Gastroesophageal sphincter (tissue), 4 donors: ENCODE results near the gene KRT83. TPM values are rescaled to one million over a fixed set of nuclear protein-coding genes. Genes with fewer than 3 reads are reported as not detected.

ENCODE experiments used
- ATAC-seq: fragments of 150-250 bp; one replicate; pipeline ENCODE4 v1.9.1; 2016; ENCODE audit warnings: mild to moderate bottlenecking, moderate library complexity
- H3K27ac ChIP-seq, 4 donors: fragments of 200-600 bp; sonication (generic) in 3 of 4; 1 replicate in 3 of 4; 2 replicates in 1 of 4; pipeline ENCODE4 v1.5.1; 2016 to 2019
- H3K27me3 ChIP-seq: fragments of 200-600 bp; sonication (generic); one replicate; pipeline ENCODE4 v1.5.1; 2019
- H3K36me3 ChIP-seq, 2 donors: fragments of 200-600 bp; sonication (generic); one replicate each; pipeline ENCODE4 v1.5.1; 2019; ENCODE audit warnings: control low read depth in 1 of 2
- H3K4me1 ChIP-seq, 3 donors: fragments of 200-600 bp; sonication (generic); 1 replicate in 2 of 3; 2 replicates in 1 of 3; pipeline ENCODE4 v1.5.1; 2016 to 2019; ENCODE audit warnings: control low read depth in 2 of 3
- H3K4me3 ChIP-seq, 2 donors: fragments of 200-600 bp; sonication (generic); one replicate each; pipeline ENCODE4 v1.5.1; 2019; ENCODE audit warnings: mild to moderate bottlenecking in 1 of 2, moderate library complexity in 1 of 2
- H3K9me3 ChIP-seq, 3 donors: fragments of 200-600 bp; sonication (generic); one replicate each; pipeline ENCODE4 v1.5.1; 2017 to 2019; ENCODE audit warnings: control low read depth in 2 of 3
- EP300 ChIP-seq: sonication (generic); formaldehyde crosslinking; IDR thresholded peaks from one replicate; pipeline ENCODE4 v1.6.1; 2017; ENCODE audit warnings: antibody characterized with exemption, mild to moderate bottlenecking
- POLR2A ChIP-seq, 2 donors: fragments of 450-650 bp; IDR thresholded peaks; one replicate each; pipeline ENCODE4 v1.6.1; 2017; ENCODE audit warnings: antibody characterized with exemption in 2 of 2, mild to moderate bottlenecking in 2 of 2, moderate library complexity in 1 of 2
- POLR2AphosphoS5 ChIP-seq: sonication (generic); formaldehyde crosslinking; IDR thresholded peaks from one replicate; pipeline ENCODE4 v1.6.1; 2017; ENCODE audit warnings: antibody characterized with exemption
- WGBS, 2 donors: methylation state at CpG; one replicate each; pipeline ENCODE4 v1.1.5; 2018; ENCODE audit warnings: low coverage in 1 of 2; 5-methylcytosine and 5-hydroxymethylcytosine counted together
- total RNA-seq, 4 donors: library from RNA; depleted of rRNA; stranded (reverse); fragments of >200 nt; gene quantifications; one replicate each; pipeline ENCODE4 v1.1.0, GENCODE V29; 2016
- TF ChIP-seq, protein P1 (sequence below), 4 experiments: fragments of 200-600 bp in 2 of 4; fragments of 450-650 bp in 2 of 4; sonication (generic) in 1 of 4; IDR thresholded peaks; one replicate each; pipeline ENCODE4 v1.5.1; 2017 to 2019; ENCODE audit warnings: antibody characterized with exemption in 4 of 4, mild to moderate bottlenecking in 2 of 4, moderate library complexity in 2 of 4

Gene KRT83
- not detected for total RNA-seq

DNA sequence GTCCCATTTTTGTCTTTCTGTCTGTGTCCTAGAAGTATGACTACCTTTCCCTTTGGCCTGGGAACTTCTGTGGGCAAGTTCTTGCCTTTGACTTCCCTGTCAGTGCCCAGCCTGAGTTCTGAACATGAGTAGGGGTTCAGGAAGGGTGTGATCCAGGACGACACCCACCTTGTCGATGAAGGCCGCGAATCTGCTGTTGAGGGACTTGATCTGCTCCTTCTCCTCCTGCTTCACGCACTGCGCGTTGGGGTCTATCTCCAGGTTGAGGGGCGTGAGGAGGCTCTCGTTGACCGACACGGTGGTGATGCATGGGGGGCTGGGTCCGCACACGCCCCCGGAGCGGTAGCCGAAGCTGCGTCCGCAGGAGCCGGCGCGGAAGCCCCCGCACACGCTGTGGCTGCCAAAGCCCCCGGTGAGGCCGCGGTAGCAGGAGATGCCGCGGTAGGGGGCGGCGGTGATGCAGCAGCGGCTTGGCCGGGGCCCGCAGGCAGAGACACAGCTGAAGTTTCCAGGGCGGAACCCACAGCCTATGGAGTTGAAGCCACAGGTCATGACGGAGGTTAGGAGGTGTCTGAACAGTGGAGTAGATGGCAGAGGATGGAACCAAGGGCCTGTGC lies at the start of gene KRT83:
TSS of gene KRT83 (minus strand) at position 615 of the 617 bp plus-strand sequence. CDS start at position 552, 63 bp downstream.
- H3K4me1 ChIP-seq, result no peaks in the 10 kb centered on the region
- H3K36me3 ChIP-seq, result no peaks in the 10 kb centered on the region
- ATAC-seq, result no peak
- no peak within 1 kb of the TSS for H3K4me3 ChIP-seq
- H3K27me3 ChIP-seq, result peaks cover 39% of the 10 kb centered on the region
- 32% methylated on average over 13 of the region's 35 CpGs; no CpG with 5 or more reads in 1 of the 2 donors for WGBS, 2 donors
- no peak within 1 kb of the TSS for H3K27ac ChIP-seq
- no peaks in the 10 kb centered on the region for H3K9me3 ChIP-seq
- TF ChIP-seq, protein P1, sequence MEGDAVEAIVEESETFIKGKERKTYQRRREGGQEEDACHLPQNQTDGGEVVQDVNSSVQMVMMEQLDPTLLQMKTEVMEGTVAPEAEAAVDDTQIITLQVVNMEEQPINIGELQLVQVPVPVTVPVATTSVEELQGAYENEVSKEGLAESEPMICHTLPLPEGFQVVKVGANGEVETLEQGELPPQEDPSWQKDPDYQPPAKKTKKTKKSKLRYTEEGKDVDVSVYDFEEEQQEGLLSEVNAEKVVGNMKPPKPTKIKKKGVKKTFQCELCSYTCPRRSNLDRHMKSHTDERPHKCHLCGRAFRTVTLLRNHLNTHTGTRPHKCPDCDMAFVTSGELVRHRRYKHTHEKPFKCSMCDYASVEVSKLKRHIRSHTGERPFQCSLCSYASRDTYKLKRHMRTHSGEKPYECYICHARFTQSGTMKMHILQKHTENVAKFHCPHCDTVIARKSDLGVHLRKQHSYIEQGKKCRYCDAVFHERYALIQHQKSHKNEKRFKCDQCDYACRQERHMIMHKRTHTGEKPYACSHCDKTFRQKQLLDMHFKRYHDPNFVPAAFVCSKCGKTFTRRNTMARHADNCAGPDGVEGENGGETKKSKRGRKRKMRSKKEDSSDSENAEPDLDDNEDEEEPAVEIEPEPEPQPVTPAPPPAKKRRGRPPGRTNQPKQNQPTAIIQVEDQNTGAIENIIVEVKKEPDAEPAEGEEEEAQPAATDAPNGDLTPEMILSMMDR (IDR thresholded peaks at IDR 0.05), result no peak
- TF ChIP-seq POLR2A (IDR thresholded peaks at IDR 0.05) (no peak), POLR2AphosphoS5 (no peak)

DNA sequence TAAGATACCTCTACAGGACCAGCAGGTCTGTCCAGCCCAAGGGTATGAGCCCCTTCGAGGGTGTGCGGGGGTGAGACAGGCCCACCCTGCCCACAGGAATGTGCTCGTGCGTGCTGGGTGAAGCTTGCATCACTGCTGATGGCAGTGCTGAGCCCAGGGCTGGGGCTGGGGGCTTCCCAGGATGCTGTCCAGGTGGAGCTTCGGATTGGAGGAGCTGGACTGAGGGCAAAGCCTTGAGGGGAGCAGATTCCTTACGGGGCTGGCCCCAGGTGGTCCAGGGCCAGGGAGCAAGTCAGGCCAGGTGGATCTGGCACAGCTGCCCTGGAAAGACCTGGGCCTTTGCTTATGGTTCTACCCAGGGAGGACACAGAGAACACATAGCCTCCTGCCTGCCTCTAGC lies 48.6 kb upstream of the KRT83 start:
- no peak for ATAC-seq
- no peak overlapping the region for H3K4me3 ChIP-seq
- WGBS, 2 donors, result 86% methylated on average over 4 of the region's 6 CpGs; no CpG with 5 or more reads in 1 of the 2 donors
- peaks cover 0 to 17% (median 0%) of the 10 kb centered on the region in 3 donors for H3K4me1 ChIP-seq
- no peak overlapping the region for H3K27ac ChIP-seq
- no peak for TF ChIP-seq POLR2A (IDR thresholded peaks at IDR 0.05)
- no peaks in the 10 kb centered on the region for H3K27me3 ChIP-seq
- H3K36me3 ChIP-seq, result no peaks in the 10 kb centered on the region
- H3K9me3 ChIP-seq, result no peaks in the 10 kb centered on the region

DNA sequence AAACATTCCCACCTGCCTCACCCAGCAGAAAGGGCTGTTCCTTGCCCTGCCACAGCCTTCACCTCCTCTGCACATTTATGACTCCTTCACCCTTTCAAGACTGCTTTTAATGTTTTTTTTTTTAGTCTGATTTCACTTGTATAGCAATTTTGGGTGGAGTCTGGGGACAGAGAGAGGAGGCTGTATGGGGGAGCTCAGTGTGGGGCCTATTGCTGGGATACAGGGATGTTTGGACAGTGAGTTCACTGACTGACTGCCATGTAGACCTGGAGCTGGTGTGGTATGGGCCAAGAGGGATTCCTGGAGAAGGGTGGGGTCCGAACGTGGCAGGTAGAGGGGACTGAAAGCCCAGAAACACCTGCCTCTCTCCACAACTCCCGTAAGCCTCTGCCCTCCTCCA lies 48.0 kb upstream of the KRT83 start:
- ATAC-seq, result no peak
- 67 to 81% methylated on average over 3 of the region's 3 CpGs for WGBS, 2 donors
- H3K36me3 ChIP-seq, result no peaks in the 10 kb centered on the region

DNA sequence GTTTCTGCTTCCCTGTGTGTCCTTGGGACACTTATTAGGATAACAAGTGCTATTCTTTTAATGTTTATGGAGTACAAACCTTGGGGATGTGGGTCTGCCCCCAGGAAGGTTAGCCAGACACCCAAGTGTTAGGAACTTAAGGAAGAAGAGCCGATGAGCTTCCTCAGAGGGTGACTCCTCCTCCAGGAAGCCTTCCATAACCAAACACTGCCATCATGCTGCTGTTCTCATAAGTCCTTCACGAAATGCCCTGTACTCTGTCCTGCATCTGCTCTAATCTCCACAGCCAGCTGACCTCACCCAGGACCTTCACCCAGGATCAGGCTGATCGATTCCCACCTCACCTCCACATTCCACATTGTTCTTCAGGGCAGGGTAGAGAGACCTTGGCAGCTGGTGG lies 47.3 kb upstream of the KRT83 start:
- Histone ChIP-seq H3K27ac (no peak overlapping the region), H3K4me1 (peaks cover 0 to 17% (median 0%) of the 10 kb centered on the region in 3 donors), H3K4me3 (no peak overlapping the region), H3K27me3 (no peaks in the 10 kb centered on the region), H3K9me3 (no peaks in the 10 kb centered on the region), H3K36me3 (no peaks in the 10 kb centered on the region)
- TF ChIP-seq POLR2A (IDR thresholded peaks at IDR 0.05) (no peak), EP300 (no peak), POLR2AphosphoS5 (no peak)
- TF ChIP-seq, protein P1 (IDR thresholded peaks at IDR 0.05), result no peak
- WGBS, 2 donors, result 100% methylated on average over 1 to 2 of the region's 3 CpGs
- ATAC-seq, result no peak

More for the DNA sequence above, 48.0 kb upstream of the KRT83 start:
- Histone ChIP-seq H3K4me1 (peaks cover 0 to 17% (median 0%) of the 10 kb centered on the region in 3 donors), H3K4me3 (no peak overlapping the region), H3K27me3 (no peaks in the 10 kb centered on the region), H3K9me3 (no peaks in the 10 kb centered on the region), H3K27ac (no peak overlapping the region)
- TF ChIP-seq POLR2A (IDR thresholded peaks at IDR 0.05), result no peak
- TF ChIP-seq POLR2AphosphoS5, result no peak
- TF ChIP-seq, protein P1 (IDR thresholded peaks at IDR 0.05), result no peak

DNA sequence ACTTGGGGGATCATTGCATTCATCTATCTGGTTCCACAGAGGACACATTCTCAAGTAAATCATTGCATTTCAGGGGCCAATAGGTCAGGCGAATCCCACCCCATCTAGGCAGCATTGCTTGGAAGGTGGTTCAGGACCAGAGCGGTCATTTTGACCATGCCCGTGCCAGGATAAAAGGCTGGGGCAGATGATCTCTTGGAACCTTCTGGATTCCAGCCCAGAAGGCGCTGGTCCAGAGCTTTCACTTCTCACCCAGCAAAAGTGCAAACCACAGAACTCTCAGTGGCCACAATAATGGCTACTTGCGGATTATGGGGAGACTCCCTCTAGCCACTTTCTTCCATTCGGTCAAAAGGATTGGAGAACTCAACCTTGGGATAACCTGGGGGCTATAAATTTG lies 46.7 kb upstream of the KRT83 start:
- WGBS, 2 donors, result 60 to 74% methylated on average over 1 to 3 of the region's 6 CpGs
- Histone ChIP-seq H3K27ac (no peak overlapping the region), H3K4me1 (peaks cover 0 to 17% (median 0%) of the 10 kb centered on the region in 3 donors), H3K27me3 (no peaks in the 10 kb centered on the region), H3K4me3 (no peak overlapping the region), H3K36me3 (no peaks in the 10 kb centered on the region), H3K9me3 (no peaks in the 10 kb centered on the region)
- TF ChIP-seq POLR2AphosphoS5, result no peak
- TF ChIP-seq, protein P1 (IDR thresholded peaks at IDR 0.05), result no peak
- TF ChIP-seq POLR2A (IDR thresholded peaks at IDR 0.05), result no peak
- TF ChIP-seq EP300, result no peak
- ATAC-seq, result no peak
